Measurements from ENCODE around the gene COL4A6.

Gene COL4A6

GRCh38 chrX:108216405-108216804, 221.8 kb downstream of the COL4A6 start:
- no peak for DNase-seq (ENCODE audit: low read depth)

GRCh38 chrX:108211301-108211700, 226.9 kb downstream of the COL4A6 start:
- DNase-seq (ENCODE audit: low read depth), result no peak

- no peak for DNase-seq (ENCODE audit: low read depth)
Observed at GRCh38 chrX:108209006-108209554, 229.1 kb downstream of the COL4A6 start.

GRCh38 chrX:108203540-108203939, 234.7 kb downstream of the COL4A6 start:
- no peak for DNase-seq (ENCODE audit: low read depth)

- DNase-seq (ENCODE audit: low read depth), result no peak
Observed at GRCh38 chrX:108199691-108200090, 238.5 kb downstream of the COL4A6 start.

GRCh38 chrX:108199041-108199440, 239.2 kb downstream of the COL4A6 start:
- no peak for DNase-seq (ENCODE audit: low read depth)

- no peak for DNase-seq (ENCODE audit: low read depth)
Observed at GRCh38 chrX:108198420-108198819, 239.8 kb downstream of the COL4A6 start.

- DNase-seq (ENCODE audit: low read depth), result no peak
Observed at GRCh38 chrX:108186811-108187210, 251.4 kb downstream of the COL4A6 start.

- DNase-seq (ENCODE audit: low read depth), result no peak
Observed at GRCh38 chrX:108178143-108178498, 260.1 kb downstream of the COL4A6 start.

GRCh38 chrX:108177351-108178142, 260.7 kb downstream of the COL4A6 start:
- DNase-seq (ENCODE audit: low read depth), result no peak

GRCh38 chrX:108173874-108174273, 264.3 kb downstream of the COL4A6 start:
- DNase-seq (ENCODE audit: low read depth), result no peak

GRCh38 chrX:108171671-108172070, 266.6 kb downstream of the COL4A6 start:
- DNase-seq (ENCODE audit: low read depth), result no peak

- DNase-seq (ENCODE audit: low read depth), result no peak
Observed at GRCh38 chrX:108169768-108170167, 268.5 kb downstream of the COL4A6 start.

- DNase-seq (ENCODE audit: low read depth), result no peak
Observed at GRCh38 chrX:108168961-108169740, 269.1 kb downstream of the COL4A6 start.

- DNase-seq (ENCODE audit: low read depth), result no peak
Observed at GRCh38 chrX:108167211-108167872, 270.9 kb downstream of the COL4A6 start.

- no peak for DNase-seq (ENCODE audit: low read depth)
Observed at GRCh38 chrX:108165383-108166111, 272.7 kb downstream of the COL4A6 start.

GRCh38 chrX:108163333-108164082, 274.7 kb downstream of the COL4A6 start:
- no peak for DNase-seq (ENCODE audit: low read depth)

- no peak for DNase-seq (ENCODE audit: low read depth)
Observed at GRCh38 chrX:108162265-108162664, 276.0 kb downstream of the COL4A6 start.

- DNase-seq (ENCODE audit: low read depth), result no peak
Observed at GRCh38 chrX:108160309-108160708, 277.9 kb downstream of the COL4A6 start.

GRCh38 chrX:108159028-108159670, 279.1 kb downstream of the COL4A6 start:
- no peak for DNase-seq (ENCODE audit: low read depth)

GRCh38 chrX:108157628-108158027, 280.6 kb downstream of the COL4A6 start:
- DNase-seq (ENCODE audit: low read depth), result no peak
